ENCODE data around the gene TPO. TPM values are rescaled to one million over a fixed set of nuclear protein-coding genes. Genes with fewer than 3 reads are reported as not detected.

The TPO gene
- not detected for total RNA-seq

GRCh38 chr2:1413156-1413710, at the start of gene TPO:
TPO (plus strand) TSS chr2:1413463; CDS start chr2:1414409, 946 bp downstream.
- Mint-ChIP-seq H3K27me3 (no peaks in the 10 kb centered on the region), H3K27ac (no peak within 1 kb of the TSS), H3K9me3 (no peaks in the 10 kb centered on the region), H3K4me1 (ENCODE audit: low read depth) (no peaks in the 10 kb centered on the region), H3K4me3 (no peak within 1 kb of the TSS), H3K36me3 (ENCODE audit: low read depth) (no peaks in the 10 kb centered on the region)
- intact Hi-C loops (cut with micrococcal nuclease): no loop called here
- ChIA-PET POLR2A (no interaction called here), CTCF (no interaction called here)
- DNase-seq: no peak
- no peak for TF ChIP-seq CTCF (IDR thresholded peaks at IDR 0.05)
- no peak for ATAC-seq

- H3K4me3 Mint-ChIP-seq: no peak overlapping the region
- H3K4me1 Mint-ChIP-seq (ENCODE audit: low read depth): peaks cover 2% of the 10 kb centered on the region
- no peak overlapping the region for H3K27ac Mint-ChIP-seq
- ChIA-PET CTCF (no interaction called here), POLR2A (no interaction called here)
- no peaks in the 10 kb centered on the region for H3K9me3 Mint-ChIP-seq
- H3K27me3 Mint-ChIP-seq: no peaks in the 10 kb centered on the region
- intact Hi-C loops (cut with micrococcal nuclease): no loop called here
- ATAC-seq (no peak), DNase-seq (peak; percentile 15)
- H3K36me3 Mint-ChIP-seq (ENCODE audit: low read depth): no peaks in the 10 kb centered on the region
- no peak for TF ChIP-seq CTCF (IDR thresholded peaks at IDR 0.05)
Observed at GRCh38 chr2:1366546-1367134, 46.6 kb upstream of the TPO start.

GRCh38 chr2:1367601-1368000, 45.7 kb upstream of the TPO start:
- no peaks in the 10 kb centered on the region for H3K9me3 Mint-ChIP-seq
- no peak for ATAC-seq
- no peak overlapping the region for H3K4me3 Mint-ChIP-seq
- H3K36me3 Mint-ChIP-seq (ENCODE audit: low read depth): no peaks in the 10 kb centered on the region
- no peak overlapping the region for H3K27ac Mint-ChIP-seq
- TF ChIP-seq CTCF (IDR thresholded peaks at IDR 0.05): no peak
- H3K27me3 Mint-ChIP-seq: no peaks in the 10 kb centered on the region
- intact Hi-C loops (cut with micrococcal nuclease): no loop called here
- ChIA-PET CTCF (no interaction called here), POLR2A (no interaction called here)
- peaks cover 2% of the 10 kb centered on the region for H3K4me1 Mint-ChIP-seq (ENCODE audit: low read depth)
- no peak for DNase-seq

- Mint-ChIP-seq H3K27me3 (no peaks in the 10 kb centered on the region), H3K27ac (no peak overlapping the region), H3K36me3 (ENCODE audit: low read depth) (no peaks in the 10 kb centered on the region), H3K4me3 (no peak overlapping the region), H3K4me1 (ENCODE audit: low read depth) (peaks cover 2% of the 10 kb centered on the region), H3K9me3 (no peaks in the 10 kb centered on the region)
- intact Hi-C loops (cut with micrococcal nuclease): no loop called here
- no peak for TF ChIP-seq CTCF (IDR thresholded peaks at IDR 0.05)
- POLR2A ChIA-PET: no interaction called here
- CTCF ChIA-PET: no interaction called here
- ATAC-seq (no peak), DNase-seq (no peak)
Observed at GRCh38 chr2:1369905-1370304, 43.4 kb upstream of the TPO start.

GRCh38 chr2:1370461-1370860, 42.8 kb upstream of the TPO start:
- TF ChIP-seq CTCF (IDR thresholded peaks at IDR 0.05): no peak
- H3K9me3 Mint-ChIP-seq: no peaks in the 10 kb centered on the region
- no peak for ATAC-seq
- no peaks in the 10 kb centered on the region for H3K36me3 Mint-ChIP-seq (ENCODE audit: low read depth)
- intact Hi-C loops (cut with micrococcal nuclease): no loop called here
- DNase-seq: no peak
- ChIA-PET CTCF (no interaction called here), POLR2A (no interaction called here)
- peaks cover 2% of the 10 kb centered on the region for H3K4me1 Mint-ChIP-seq (ENCODE audit: low read depth)
- H3K27me3 Mint-ChIP-seq: no peaks in the 10 kb centered on the region
- no peak overlapping the region for H3K4me3 Mint-ChIP-seq
- no peak overlapping the region for H3K27ac Mint-ChIP-seq

Data from activated CD8-positive, alpha-beta T cell treated with anti-CD3 and anti-CD28 coated beads for 36 hours (primary cell).